Right lung (tissue), 5 donors: ENCODE results near the gene MEX3A. TPM values are rescaled to one million over a fixed set of nuclear protein-coding genes. Genes with fewer than 3 reads are reported as not detected.
"Not testable (repeated sequence)": the region's sequence is repeated elsewhere in the genome, so short reads cannot be mapped to it uniquely, and the experiment has no call there.

Experiments
- DNase-seq, 2 donors: peaks; one replicate each; pipeline ENCODE4 v3.0.0-alpha.2; 2013
- polyA plus RNA-seq, 5 donors: library from polyadenylated mRNA; unstranded; fragments of 120-200 nt; gene quantifications; one replicate each; pipeline versions ENCODE4 v1.2.1 to v1.2.3, GENCODE V29; 2013; ENCODE audit warnings: inconsistent platforms in 1 of 5, low replicate concordance in 1 of 5; ENCODE audit not compliant: insufficient read length in 5 of 5, insufficient read depth in 1 of 5

The MEX3A gene
- polyA plus RNA-seq, 5 donors, result 44.1 to 53.0 (median 48.9) TPM

- peak; percentile 69 to 74 for DNase-seq
Observed at GRCh38 chr1:156060937-156061636, 21.2 kb downstream of the MEX3A start, which contains the start of gene RAB25. Gene RAB25, plus strand, starts transcription at chr1:156061160. Its CDS starts 241 bp downstream, at chr1:156061401.

GRCh38 chr1:156056326-156056849 is 25.9 kb downstream of the MEX3A start:
- DNase-seq, result no peak

DNA sequence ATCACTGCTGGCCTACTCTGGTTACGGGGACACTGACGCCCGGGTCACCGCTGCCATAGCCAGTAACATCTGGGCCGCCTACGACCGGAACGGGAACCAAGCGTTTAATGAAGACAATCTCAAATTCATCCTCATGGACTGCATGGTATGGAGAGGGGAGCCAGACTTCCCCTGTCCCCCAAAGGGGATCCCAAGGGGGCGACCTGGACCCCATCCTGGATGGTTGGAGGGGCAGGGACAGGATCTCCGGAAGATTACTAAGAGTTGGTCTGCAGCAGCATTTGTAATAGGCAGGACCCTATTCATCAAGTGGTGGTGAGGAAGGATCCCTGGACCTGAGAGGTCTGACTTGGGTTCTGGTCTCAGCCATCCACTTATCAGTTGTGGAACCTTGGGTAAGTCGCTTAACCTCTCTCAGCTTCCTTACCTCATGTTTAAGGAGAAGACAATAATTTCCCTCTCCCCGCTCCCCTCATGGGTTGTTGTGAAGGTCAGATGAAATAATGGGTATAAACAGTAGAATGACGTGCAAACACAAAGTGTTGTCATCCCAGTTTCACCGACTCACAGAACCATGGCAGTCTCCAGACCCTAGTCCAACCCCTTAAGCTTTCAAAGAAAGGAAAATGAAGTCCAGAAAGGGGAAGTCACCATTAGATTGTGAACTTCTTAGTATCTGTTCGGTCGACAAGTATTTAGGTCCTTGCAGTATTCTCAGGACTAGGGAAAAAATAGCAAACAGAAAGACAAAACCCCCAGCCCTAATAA is 26.8 kb downstream of the MEX3A start:
- DNase-seq, result no peak

DNA sequence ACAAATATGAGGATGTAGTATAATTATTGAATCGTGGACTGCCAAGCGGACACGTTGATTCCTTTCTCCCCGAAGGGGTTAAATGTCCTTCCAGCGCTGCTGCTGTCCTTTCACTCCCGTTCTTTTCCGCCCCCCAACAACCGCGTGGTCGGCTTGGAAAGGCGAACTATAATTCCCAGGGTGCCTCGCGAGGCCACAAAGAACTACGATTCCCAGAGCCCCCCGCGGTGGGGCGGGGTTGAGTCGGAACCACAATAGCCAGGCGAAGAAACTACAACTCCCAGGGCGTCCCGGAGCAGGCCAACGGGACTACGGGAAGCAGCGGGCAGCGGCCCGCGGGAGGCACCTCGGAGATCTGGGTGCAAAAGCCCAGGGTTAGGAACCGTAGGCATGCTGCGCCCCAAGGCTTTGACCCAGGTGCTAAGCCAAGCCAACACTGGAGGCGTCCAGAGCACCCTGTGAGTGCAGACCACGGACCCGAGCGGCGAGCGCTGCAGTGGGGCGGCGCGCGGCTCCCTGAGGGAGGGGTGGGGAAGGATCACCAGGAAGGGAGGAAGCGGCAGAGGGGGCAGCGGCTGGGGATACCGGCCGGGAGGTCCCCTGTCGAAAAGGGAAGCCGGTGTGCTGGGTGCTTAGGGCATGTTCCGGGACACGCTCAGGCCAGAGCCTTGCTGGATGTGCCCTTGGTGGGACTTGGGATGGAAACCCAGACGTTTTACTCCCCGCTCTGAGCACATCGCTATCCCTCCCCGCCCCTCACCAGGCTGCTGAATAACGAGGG is 27.6 kb downstream of the MEX3A start, which contains the start of gene LAMTOR2:
LAMTOR2 (plus strand) TSS at position 283 of the 781 bp plus-strand sequence; CDS start at position 391, 108 bp downstream.
- DNase-seq, result peak; percentile 97 to 98

DNA sequence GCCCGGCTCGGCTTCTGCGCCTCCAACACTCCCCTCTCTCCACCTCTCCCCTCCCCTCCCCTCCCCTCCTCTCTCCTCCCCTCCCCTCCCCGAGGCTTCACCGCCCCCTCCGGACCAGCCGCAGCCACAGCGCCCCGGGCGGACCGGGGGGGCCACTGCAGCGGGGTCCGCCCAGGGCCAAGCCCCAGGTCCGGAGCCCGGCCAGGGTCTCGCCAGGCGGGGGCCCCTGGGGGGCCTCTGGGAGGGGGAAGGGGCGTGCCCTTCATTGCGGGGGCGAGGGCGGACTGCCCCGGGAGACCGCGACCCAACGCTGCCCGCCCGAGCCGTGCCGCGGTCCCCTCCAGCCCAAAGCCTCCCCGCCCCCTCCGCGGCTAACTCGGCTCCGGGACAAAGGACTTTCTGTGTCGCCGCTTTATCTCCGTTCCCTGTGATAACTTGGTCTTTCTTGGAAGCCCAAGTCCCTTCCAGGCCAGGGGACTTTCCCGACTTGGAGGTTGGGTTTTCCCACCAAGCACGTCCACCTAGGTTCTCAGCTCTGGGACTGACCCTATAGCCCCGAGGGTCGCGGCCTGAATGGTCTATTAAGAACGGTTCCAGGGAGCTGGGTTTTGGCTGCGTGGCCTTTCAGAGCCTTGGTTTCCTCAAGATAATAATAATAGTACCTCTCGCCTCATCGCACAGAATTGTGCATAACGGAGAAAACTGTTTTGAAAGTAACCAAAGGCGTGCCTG is 28.3 kb downstream of the MEX3A start, which contains the start of gene UBQLN4:
UBQLN4 (minus strand) TSS at position 31 of the 732 bp plus-strand sequence. CDS start 97 bp downstream, outside the sequence.
- DNase-seq, result peak; percentile 88

DNA sequence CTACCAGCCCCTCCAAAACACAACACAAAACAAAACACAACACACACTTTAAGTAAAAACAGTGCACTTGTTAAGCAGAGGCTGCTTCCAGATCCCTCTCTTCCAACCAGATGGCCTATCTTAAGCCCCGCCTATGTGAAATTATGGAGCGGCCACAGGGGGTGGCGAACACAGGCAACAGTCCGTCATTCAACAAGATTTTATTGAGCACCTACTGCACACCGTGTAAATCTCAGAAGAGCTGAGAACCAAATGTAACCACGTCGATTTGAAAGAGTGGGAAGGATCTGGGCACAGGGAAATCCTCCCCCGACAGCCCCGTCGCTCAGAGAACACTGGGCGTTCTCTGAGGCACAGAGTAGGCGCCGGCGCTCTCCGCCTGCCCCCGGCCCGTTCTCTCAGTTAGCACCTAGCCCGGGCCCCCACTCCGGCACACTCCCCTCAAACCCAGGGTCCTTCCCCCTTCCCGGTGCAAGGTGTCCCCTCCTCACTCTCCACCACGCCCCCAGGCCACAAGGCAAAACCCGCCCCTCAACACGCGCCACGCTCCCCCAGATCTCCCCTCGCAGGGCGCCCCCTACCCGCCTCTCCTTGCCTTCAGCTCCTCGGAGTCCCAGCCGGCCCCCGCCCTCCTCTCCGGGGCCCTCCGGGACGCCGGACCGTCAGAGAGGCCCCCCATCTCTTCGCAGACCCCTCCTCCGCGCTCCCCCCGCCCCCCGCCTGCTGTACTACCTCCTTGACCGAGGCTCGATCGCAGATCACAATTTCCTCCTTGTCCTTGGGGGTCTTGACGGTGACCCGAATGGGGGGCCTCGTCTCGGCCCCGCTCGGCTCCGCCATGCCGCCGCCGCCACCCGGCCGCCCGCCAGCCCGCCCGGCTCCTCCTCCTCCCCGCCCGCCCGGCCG is 29.1 kb downstream of the MEX3A start:
- DNase-seq, result peak; percentile 50 to 54

GRCh38 chr1:156051011-156051725 is 31.1 kb downstream of the MEX3A start:
- no peak for DNase-seq

- no peak for DNase-seq
Observed at GRCh38 chr1:156050376-156050775, 31.9 kb downstream of the MEX3A start.

DNA sequence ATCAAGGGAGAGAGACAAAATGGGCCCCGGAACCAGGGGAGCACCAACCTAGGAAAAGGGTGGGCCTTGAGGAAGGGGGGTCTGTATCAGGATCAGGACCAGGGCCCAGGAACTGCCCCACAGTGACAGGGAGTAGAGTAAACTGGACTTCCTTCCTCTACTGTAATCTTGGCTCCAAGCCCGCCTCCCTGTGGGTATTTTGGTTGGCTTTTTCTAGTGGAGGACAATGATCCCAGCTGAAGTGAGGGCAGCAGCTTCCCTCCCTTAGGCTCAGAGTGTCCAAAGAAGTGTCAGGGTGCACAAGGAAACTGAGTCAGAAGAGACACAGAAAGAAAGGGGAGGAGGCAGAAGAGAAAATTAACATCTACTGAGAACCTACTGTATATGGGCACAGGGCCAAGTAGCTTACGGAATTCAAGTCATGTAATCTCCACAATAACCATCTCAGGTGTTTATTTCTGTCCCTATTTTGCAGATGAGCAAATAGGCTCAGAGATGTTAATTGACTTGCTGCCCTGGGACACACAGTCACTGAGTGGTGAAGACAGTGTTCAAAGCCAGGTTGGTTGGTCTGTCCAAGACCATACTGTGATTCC is 33.5 kb downstream of the MEX3A start:
- no peak for DNase-seq

DNA sequence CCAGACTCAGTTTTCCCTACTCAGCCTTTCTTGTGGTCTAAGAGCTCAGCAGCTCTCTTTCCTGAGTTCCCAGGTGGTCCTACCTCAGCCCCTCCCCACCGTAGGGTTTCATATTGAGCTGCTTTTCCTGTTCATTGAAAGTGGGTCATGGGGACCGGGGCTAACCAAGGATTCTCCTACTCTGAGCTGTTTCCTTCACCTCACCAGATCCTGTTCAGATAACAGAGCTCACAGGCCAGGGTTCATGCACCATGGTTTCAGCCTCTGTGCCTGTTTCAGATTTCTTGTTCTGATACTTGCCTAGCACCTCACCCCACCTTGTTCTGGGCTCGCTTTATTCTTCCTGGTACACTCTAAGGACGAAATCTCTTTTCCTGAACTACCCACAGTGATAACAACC is 37.2 kb downstream of the MEX3A start:
- no peak for DNase-seq

DNA sequence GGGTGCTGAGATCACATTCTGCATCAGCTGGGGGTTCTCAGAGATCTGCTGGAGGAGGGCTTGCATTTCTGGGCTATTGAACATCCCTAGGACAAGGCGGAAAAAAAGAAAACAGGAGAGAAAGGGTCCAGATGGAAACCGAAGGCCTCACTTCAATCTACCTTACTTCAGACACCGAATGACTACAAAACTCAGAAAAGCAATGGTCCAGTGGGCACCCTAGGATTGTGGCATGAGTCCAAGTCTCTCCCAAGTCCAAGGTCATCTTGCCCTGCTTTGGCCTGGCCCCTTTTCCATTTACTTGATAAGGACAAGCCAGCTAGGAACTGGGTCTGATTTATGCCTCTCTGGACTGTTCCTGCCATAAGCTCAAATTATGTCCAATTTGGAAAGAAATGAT is 39.4 kb downstream of the MEX3A start:
- no peak for DNase-seq

- not testable (repeated sequence) for DNase-seq
Observed at GRCh38 chr1:156034991-156035390, 47.3 kb downstream of the MEX3A start.

DNA sequence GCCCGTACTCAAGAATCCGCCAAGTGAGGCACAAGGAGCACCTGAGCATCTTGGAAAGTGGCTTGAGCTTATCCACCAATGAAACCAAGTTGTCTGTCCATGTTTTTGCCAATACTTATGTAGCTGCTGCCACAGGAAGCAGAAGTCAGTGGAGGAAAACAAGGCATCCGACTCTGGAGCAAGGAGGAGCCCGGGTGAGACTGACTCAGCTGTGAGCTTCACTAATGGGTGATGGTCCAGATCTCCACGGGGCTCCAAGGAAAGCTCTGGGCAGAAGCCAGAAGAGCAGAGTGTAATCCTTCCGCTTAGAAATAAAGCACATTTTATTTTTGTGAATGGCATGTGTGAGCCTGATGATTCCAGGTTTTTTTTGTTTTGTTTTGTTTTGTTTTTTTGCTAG is 49.3 kb downstream of the MEX3A start:
- DNase-seq, result no peak

DNA sequence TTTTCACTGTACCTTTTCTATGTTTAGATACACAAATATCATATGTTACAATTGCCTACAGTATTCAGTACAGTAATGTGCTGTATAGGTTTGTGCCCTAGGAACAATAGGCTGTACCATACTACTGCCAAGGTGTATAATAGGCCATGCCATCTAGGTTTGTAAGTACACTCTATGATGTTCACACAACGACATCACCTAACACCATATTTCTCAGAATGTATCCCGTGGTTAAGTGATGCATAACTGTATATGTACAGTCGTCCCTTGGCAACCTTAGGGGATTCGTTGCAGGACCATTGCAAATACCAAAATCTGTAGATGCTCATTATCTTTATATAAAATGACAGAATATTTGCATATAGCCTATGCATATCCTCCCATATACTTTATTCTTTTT is 55.7 kb downstream of the MEX3A start:
- no peak for DNase-seq

DNA sequence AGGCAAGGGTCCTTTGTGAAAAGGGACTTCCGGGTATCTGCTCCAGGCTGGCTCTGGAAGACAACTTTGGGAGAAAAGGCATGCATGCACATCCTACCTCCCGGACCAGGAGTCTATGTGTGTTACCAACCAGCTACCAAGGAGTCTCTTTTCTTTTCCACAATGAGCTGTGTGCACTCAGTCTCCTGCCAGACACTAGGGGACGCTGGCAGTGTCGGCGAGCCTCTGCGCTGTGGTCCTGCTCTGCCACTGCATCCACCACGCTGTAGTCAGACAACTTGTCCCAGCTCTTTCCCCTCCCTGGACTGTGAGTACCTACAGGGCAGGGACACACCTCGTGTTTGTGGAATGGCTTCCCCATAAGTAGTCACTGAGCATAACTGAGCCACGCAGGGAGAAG is 56.4 kb downstream of the MEX3A start:
- DNase-seq, result no peak

DNA sequence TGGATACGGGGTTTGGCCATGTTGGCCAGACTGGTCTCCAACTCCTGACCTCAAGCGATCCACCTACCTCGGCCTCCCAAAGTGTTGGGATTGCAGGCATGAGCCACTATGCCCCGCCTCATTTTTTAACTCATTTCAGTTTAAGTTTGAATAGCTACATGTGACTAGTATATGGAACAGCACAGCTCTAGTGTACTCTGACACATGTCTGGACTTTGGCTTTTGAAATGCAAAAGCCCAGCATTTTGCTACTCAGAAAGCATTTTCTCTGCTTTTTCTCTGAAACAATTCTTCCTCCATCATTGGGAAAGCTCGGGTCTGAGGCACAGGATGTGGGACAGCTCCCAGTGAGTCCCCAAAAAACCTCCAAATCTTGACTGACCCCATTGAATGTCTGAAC is 57.5 kb downstream of the MEX3A start:
- DNase-seq, result no peak
